RWPE1 (cell line): ENCODE results near the gene TSEN54.

ENCODE experiments used
- CTCF ChIA-PET: fragments of 350-600 bp; sonication (Branson Sonifier 250); formaldehyde crosslinking; extraction: SDS; loops from one replicate; lab custom pipeline; 2021; lab: Yijun Ruan, JAX
- POLR2A ChIA-PET: fragments of 400-600 bp; formaldehyde crosslinking; extraction: SDS; loops from one replicate; lab custom pipeline; 2020; ENCODE audit warnings: antibody characterized with exemption; ENCODE audit not compliant: low non-redundant PET; lab: Yijun Ruan, JAX
- DNase-seq: peaks from one replicate; pipeline ENCODE4 v3.0.0; 2012; ENCODE audit warnings: low spot score
- H3K27ac ChIP-seq: fragments of 450-650 bp; 2 replicates; pipeline ENCODE4 v1.5.1; 2017
- CTCF ChIP-seq: fragments of 450-650 bp; conservative IDR thresholded peaks from 2 replicates; pipeline ENCODE4 v1.5.1; 2017; ENCODE audit warnings: low read depth, mild to moderate bottlenecking

TSEN54 gene

GRCh38 chr17:75544250-75544649, 27.9 kb downstream of the TSEN54 start:
- no peak overlapping the region for H3K27ac ChIP-seq
- CTCF ChIA-PET, result interaction anchor here (0.5 to 0.6 kb wide), 2 partner anchors 16 to 53 kb away, joined by 3 read pairs; no protein-coding TSS in a partner anchor
- TF ChIP-seq CTCF, result no peak
- no peak for DNase-seq
- POLR2A ChIA-PET, result no interaction called here

- no peak for TF ChIP-seq CTCF
- no peak overlapping the region for H3K27ac ChIP-seq
- no peak for DNase-seq
- CTCF ChIA-PET, result no interaction called here
- POLR2A ChIA-PET, result no interaction called here
Observed at GRCh38 chr17:75546181-75546580, 29.9 kb downstream of the TSEN54 start.

- no peak for TF ChIP-seq CTCF
- no peak for DNase-seq
- no peak overlapping the region for H3K27ac ChIP-seq
- ChIA-PET POLR2A (no interaction called here), CTCF (no interaction called here)
Observed at GRCh38 chr17:75547091-75547490, 30.8 kb downstream of the TSEN54 start.

GRCh38 chr17:75548813-75549212, 32.5 kb downstream of the TSEN54 start:
- TF ChIP-seq CTCF, result no peak
- H3K27ac ChIP-seq, result peak overlapping the region; percentile 64
- ChIA-PET POLR2A (interaction anchor here (0.9 to 1.0 kb wide), 2 partner anchors 11 to 17 kb away, joined by 3 read pairs; no protein-coding TSS in a partner anchor), CTCF (interaction anchor here (0.6 kb wide), 1 partner anchor 302 kb away, joined by 5 read pairs; no protein-coding TSS in a partner anchor)
- DNase-seq, result no peak

GRCh38 chr17:75549246-75550138, 33.2 kb downstream of the TSEN54 start:
- TF ChIP-seq CTCF, result no peak
- H3K27ac ChIP-seq, result peak overlapping the region; percentile 64
- ChIA-PET CTCF (interaction anchor here (0.5 to 0.6 kb wide), 3 partner anchors 23 to 302 kb away, joined by 4 to 5 read pairs (median 4); no protein-coding TSS in a partner anchor), POLR2A (interaction anchor here (0.7 to 1.0 kb wide), 3 partner anchors 10 to 23 kb away, joined by 3 read pairs; no protein-coding TSS in a partner anchor)
- peak; percentile 68 for DNase-seq

GRCh38 chr17:75550139-75550465, 33.8 kb downstream of the TSEN54 start:
- POLR2A ChIA-PET, result interaction anchor here (0.7 kb wide), 1 partner anchor 22 kb away, joined by 3 read pairs; no protein-coding TSS in a partner anchor
- peak overlapping the region; percentile 64 for H3K27ac ChIP-seq
- TF ChIP-seq CTCF, result no peak
- no peak for DNase-seq
- CTCF ChIA-PET, result interaction anchor here (0.5 to 0.6 kb wide), 3 partner anchors 25 to 46 kb away, joined by 3 to 4 read pairs (median 3); no protein-coding TSS in a partner anchor
